ELR (cell line): ENCODE results near the gene OSBPL9.
"Not testable (repeated sequence)": the region's sequence is repeated elsewhere in the genome, so short reads cannot be mapped to it uniquely, and the experiment has no call there.

Source experiments
- DNase-seq: peaks from one replicate; pipeline ENCODE4 v3.0.0-alpha.2; 2015; ENCODE audit warnings: low read depth

Gene OSBPL9

GRCh38 chr1:51664421-51665240 lies 47.7 kb downstream of the OSBPL9 start:
- peak; percentile 27 for DNase-seq

DNA sequence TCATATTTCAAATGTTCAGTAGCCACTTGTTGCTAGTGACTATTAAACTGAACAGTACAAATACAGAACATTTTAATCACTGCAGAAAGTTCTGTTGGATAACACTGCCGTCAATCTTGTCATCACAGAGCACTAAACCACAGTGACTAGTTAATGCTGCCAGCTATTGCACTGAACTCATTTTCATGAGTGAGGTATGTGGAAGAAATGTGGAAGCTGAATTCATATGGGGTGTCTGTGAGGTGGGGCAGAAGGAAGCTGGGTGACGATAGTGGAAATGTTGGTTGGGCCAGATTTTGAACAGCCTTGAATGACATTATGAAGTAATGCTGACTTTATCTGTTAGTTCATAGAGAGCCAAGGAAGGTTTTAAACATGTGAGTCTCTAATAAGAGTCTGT lies 49.6 kb downstream of the OSBPL9 start:
- DNase-seq: no peak

DNA sequence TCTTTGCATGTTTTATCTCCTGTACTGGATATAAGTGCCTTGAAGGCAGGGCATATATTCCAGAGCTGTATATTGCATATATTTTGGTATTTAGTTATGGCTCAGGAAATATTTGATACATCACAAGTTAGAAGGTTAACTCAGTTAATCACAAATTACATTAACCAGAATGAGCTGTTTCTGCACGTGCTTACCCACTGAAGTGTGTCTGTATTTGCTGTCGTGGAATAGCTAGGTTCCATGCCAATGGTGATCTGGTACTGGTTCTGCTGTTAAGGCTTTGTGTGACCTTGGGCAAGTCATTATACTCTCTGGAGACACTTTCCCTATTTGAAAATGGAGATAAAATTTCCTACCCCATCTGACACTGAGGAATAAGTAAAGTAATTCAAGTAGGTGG lies 50.7 kb downstream of the OSBPL9 start:
- no peak for DNase-seq

GRCh38 chr1:51669272-51669671 lies 52.4 kb downstream of the OSBPL9 start:
- DNase-seq: no peak

DNA sequence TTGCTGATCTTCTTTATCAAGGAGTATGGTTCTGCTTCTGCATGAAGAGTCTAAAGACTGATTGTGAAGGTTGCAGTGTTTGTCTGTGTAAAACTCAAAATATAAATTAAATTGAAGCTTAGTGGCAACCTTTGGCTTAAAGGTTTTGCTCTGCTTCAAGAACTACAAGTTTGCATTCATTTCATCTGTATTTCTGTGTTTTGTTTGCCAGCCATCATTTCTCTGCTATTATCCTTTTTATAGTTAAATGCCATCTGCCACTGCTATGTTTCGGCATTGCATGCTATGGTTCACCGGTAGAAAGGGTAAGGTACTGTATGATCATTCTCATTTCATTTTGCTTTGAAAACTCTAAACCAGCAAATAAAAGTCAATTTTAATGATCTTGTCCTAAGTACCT lies 52.9 kb downstream of the OSBPL9 start:
- DNase-seq: no peak

- DNase-seq: peak; percentile 69
Observed at GRCh38 chr1:51671527-51672325, 54.8 kb downstream of the OSBPL9 start.

GRCh38 chr1:51673279-51673678 lies 56.4 kb downstream of the OSBPL9 start:
- DNase-seq: no peak

GRCh38 chr1:51675177-51675780 lies 58.4 kb downstream of the OSBPL9 start:
- DNase-seq: peak; percentile 59

DNA sequence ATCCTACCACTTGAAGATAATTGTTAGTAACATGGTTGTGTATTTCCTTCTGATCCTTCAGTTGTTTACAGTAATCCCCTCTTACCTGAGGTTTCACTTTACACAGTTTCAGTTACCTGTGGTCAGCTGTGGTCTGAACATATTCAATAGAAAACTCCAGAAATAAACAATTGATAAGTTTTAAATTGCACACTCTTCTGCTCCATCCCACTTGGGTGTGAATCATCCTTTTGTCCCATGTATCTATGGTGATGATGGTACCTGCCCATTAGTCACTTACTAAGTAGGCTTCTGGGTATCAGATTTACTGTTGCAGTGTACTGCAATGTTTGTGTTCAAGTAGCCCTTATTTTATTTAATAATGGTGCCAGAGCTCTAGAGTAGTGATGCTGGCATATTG lies 62.5 kb downstream of the OSBPL9 start:
- DNase-seq: peak; percentile 70

- no peak for DNase-seq
Observed at GRCh38 chr1:51684776-51685175, 67.9 kb downstream of the OSBPL9 start.

- peak; percentile 25 for DNase-seq
Observed at GRCh38 chr1:51686450-51686849, 69.6 kb downstream of the OSBPL9 start.

- no peak for DNase-seq
Observed at GRCh38 chr1:51689075-51689440, 72.2 kb downstream of the OSBPL9 start.

DNA sequence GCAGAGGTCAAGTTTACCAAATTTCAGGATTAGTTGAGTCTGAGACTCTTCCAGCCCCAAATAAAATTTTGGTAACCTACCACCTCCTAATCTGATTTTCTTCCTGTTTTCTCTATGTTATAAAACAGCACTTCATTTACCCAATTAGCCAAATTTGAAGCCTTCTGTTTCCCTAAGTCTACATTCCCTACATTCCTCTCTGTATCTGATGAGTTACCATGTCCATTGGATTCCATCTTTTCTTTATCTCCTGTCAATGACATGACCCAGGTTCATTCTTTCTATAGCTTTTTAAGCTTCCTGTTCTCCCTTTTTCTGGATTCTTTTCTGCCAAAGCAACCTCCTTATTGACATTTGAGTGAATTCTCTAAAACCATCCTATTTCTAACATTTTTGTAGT lies 72.8 kb downstream of the OSBPL9 start:
- DNase-seq: no peak

- DNase-seq: peak; percentile 81
Observed at GRCh38 chr1:51690285-51690961, 73.5 kb downstream of the OSBPL9 start.

GRCh38 chr1:51691920-51692319 lies 75.0 kb downstream of the OSBPL9 start:
- no peak for DNase-seq

- DNase-seq: peak; percentile 45
Observed at GRCh38 chr1:51693419-51694155, 76.7 kb downstream of the OSBPL9 start.

DNA sequence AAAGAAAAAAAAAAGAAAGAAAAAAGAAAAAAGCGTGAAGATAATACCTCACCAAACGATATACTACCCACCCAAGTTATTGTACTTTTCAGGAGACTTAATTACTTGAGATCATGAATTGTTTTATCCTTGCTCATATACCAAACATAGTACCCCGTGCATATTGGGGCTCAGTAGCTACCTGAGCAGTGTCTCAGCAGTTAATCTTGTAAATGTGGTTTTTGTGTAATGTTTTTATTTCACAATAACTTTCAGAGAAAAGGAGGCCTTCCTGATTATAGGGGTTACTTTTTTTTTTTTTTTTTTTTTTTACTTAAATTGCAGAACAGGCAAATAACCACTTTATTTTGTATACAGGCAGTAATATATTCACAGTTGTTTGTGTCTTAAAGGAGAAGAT lies 80.3 kb downstream of the OSBPL9 start:
- DNase-seq: no peak

DNA sequence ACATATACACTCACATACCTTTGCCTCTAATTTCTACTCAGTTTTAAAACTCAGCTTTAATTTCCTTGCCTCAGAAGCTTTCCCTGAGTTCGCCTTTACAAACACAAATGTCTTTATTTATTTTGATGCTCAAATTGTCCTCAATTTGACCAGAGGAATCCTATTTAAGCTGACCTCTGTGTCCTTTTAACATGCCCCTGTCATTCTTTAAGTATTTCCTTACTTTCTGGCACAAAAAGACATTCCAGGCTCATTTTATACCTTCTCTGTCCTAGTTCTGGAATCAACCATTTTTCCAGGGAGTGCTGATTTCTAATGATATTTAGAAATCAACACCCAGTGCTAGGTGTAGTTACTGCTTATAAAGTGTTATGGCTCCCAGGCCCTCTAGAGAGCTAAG lies 82.5 kb downstream of the OSBPL9 start:
- no peak for DNase-seq

DNA sequence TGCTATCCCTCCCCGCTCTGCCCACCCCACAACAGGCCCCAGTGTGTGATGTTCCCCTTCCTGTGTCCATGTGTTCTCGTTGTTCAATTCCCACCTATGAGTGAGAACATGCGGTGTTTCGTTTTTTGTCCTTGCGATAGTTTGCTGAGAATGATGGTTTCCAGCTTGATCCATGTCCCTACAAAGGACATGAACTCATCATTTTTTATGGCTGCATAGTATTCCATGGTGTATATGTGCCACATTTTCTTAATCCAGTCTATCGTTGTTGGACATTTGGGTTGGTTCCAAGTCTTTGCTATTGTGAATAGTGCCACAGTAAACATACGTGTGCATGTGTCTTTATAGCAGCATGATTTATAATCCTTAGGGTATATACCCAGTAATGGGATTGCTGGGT lies 84.9 kb downstream of the OSBPL9 start:
- not testable (repeated sequence) for DNase-seq

- not testable (repeated sequence) for DNase-seq
Observed at GRCh38 chr1:51702220-51702619, 85.3 kb downstream of the OSBPL9 start.

DNA sequence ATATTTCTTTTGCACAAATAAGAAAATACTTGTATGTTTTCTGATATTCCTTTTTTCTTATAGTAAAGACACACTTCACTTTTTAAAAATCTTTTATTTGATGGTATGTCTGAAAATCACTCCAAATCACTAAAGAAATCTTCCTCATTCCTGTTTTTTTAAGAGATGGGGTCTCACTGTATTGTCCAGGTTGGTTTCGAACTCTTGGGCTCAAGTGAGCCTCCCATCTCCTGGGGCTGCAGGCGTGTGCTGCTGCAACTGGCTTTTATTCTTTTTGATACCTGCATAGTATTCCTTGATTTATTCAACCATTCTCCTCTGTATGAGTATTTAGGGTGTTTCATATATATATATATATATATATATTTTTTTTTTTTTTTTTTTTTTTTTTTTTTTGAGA lies 88.1 kb downstream of the OSBPL9 start:
- no peak for DNase-seq
